A673 (cell line): ENCODE measurements around the gene ARHGAP18. TPM values are rescaled to one million over a fixed set of nuclear protein-coding genes. Genes with fewer than 3 reads are reported as not detected.

Experiments
- BruUV-seq: library from RNA; stranded (reverse); fragments of 400-500 nt; replicated peaks from 2 replicates; lab custom pipeline; 2021; lab: Mats Ljungman, UMichigan
- CTCF ChIA-PET: fragments of 300-600 bp; sonication (Branson Sonifier 250); formaldehyde crosslinking; loops from one replicate; lab custom pipeline; 2022; ENCODE audit warnings: antibody characterized with exemption; lab: Charles Lee
- POLR2A ChIA-PET: fragments of 300-600 bp; sonication (Branson Sonifier 250); formaldehyde crosslinking; loops from one replicate; lab custom pipeline; 2022; ENCODE audit warnings: antibody characterized with exemption; ENCODE audit not compliant: low non-redundant PET; lab: Charles Lee
- DNase-seq: peaks from one replicate; pipeline ENCODE4 v3.0.0-alpha.2; 2015; ENCODE audit warnings: low spot score
- H3K27ac ChIP-seq: fragments of 200-600 bp; sonication (generic); 2 replicates; pipeline ENCODE4 v1.5.1; 2016; ENCODE audit warnings: mixed run types, low read depth, mild to moderate bottlenecking, mixed read lengths, antibody characterized with exemption, low read length; ENCODE audit not compliant: poor library complexity, severe bottlenecking
- H3K27me3 ChIP-seq: fragments of 200-600 bp; sonication (generic); replicated peaks from 2 replicates; pipeline ENCODE4 v1.6.1; 2017; ENCODE audit warnings: mixed run types, low read depth, mild to moderate bottlenecking, mixed read lengths, antibody characterized with exemption, low read length; ENCODE audit not compliant: insufficient read depth, poor library complexity
- H3K36me3 ChIP-seq: fragments of 200-600 bp; sonication (generic); 2 replicates; pipeline ENCODE4 v1.6.1; 2016; ENCODE audit warnings: mixed run types, mild to moderate bottlenecking, mixed read lengths, antibody characterized with exemption, low read length; ENCODE audit not compliant: insufficient read depth, poor library complexity, severe bottlenecking
- H3K4me1 ChIP-seq: fragments of 200-600 bp; sonication (generic); 2 replicates; pipeline ENCODE4 v1.6.1; 2017; ENCODE audit warnings: mixed run types, mild to moderate bottlenecking, mixed read lengths, antibody characterized with exemption, low read length; ENCODE audit not compliant: insufficient read depth, poor library complexity, severe bottlenecking
- H3K4me3 ChIP-seq: fragments of 200-600 bp; sonication (generic); 2 replicates; pipeline ENCODE4 v1.5.1; 2016; ENCODE audit warnings: low read depth, mixed run types, mild to moderate bottlenecking, mixed read lengths, low read length; ENCODE audit not compliant: poor library complexity, severe bottlenecking
- H3K9me3 ChIP-seq: fragments of 200-600 bp; sonication (generic); 2 replicates; pipeline ENCODE4 v1.6.1; 2016; ENCODE audit warnings: mixed run types, low read depth, mild to moderate bottlenecking, mixed read lengths, antibody characterized with exemption, low read length; ENCODE audit not compliant: poor library complexity, severe bottlenecking
- CTCF ChIP-seq: fragments of 300-800, 200-600 bp; sonication (generic); conservative IDR thresholded peaks from 2 replicates; pipeline ENCODE4 v1.5.1; 2017; ENCODE audit warnings: low read depth, mild to moderate bottlenecking, antibody characterized with exemption, low read length, moderate library complexity, mixed read lengths
- EZH2 ChIP-seq: fragments of 200-600 bp; sonication (generic); IDR thresholded peaks from 2 replicates; pipeline ENCODE4 v1.6.1; 2017; ENCODE audit warnings: borderline replicate concordance, low read depth, mild to moderate bottlenecking, mixed read lengths, antibody characterized with exemption, low read length; ENCODE audit not compliant: poor library complexity, severe bottlenecking
- intact Hi-C: fragments of 100-400 bp; cut with micrococcal nuclease; formaldehyde crosslinking; loops from one replicate; pipeline ENCODE4 v1.10.0; 2022; ENCODE audit not compliant: unreplicated experiment
- total RNA-seq: library from RNA; stranded (reverse); gene quantifications from 2 replicates; pipeline ENCODE4 v1.2.3, GENCODE V29; 2021

ARHGAP18 gene
- total RNA-seq, 1 experiment from 2014 or later = 14.2 TPM

GRCh38 chr6:129643968-129644367 is 66.0 kb downstream of the ARHGAP18 start:
- TF ChIP-seq CTCF (no peak), EZH2 (no peak)
- Histone ChIP-seq H3K27ac (no peak overlapping the region), H3K27me3 (no peaks in the 10 kb centered on the region), H3K9me3 (no peaks in the 10 kb centered on the region), H3K36me3 (no peaks in the 10 kb centered on the region), H3K4me3 (no peak overlapping the region), H3K4me1 (peaks cover 41% of the 10 kb centered on the region)
- intact Hi-C loops = no loop called here
- no peak for DNase-seq
- POLR2A ChIA-PET = interaction anchor here (0.6 kb wide), 1 partner anchor 689 kb away, joined by 3 read pairs; no protein-coding TSS in a partner anchor
- no TSS peak for BruUV-seq
- CTCF ChIA-PET = no interaction called here

GRCh38 chr6:129643176-129643575 is 66.8 kb downstream of the ARHGAP18 start:
- no peaks in the 10 kb centered on the region for H3K36me3 ChIP-seq
- no TSS peak for BruUV-seq
- no peak overlapping the region for H3K4me3 ChIP-seq
- no peak overlapping the region for H3K27ac ChIP-seq
- TF ChIP-seq CTCF (no peak), EZH2 (no peak)
- DNase-seq = no peak
- POLR2A ChIA-PET = no interaction called here
- H3K9me3 ChIP-seq = no peaks in the 10 kb centered on the region
- H3K4me1 ChIP-seq = peaks cover 49% of the 10 kb centered on the region
- intact Hi-C loops = no loop called here
- H3K27me3 ChIP-seq = no peaks in the 10 kb centered on the region
- CTCF ChIA-PET = interaction anchor here (0.6 kb wide), 1 partner anchor 110 kb away, joined by 3 read pairs; no protein-coding TSS in a partner anchor

- Histone ChIP-seq H3K4me3 (no peak overlapping the region), H3K36me3 (no peaks in the 10 kb centered on the region), H3K27ac (no peak overlapping the region), H3K27me3 (no peaks in the 10 kb centered on the region), H3K4me1 (peaks cover 56% of the 10 kb centered on the region), H3K9me3 (no peaks in the 10 kb centered on the region)
- TF ChIP-seq CTCF = no peak
- no peak for TF ChIP-seq EZH2
- no TSS peak for BruUV-seq
- no peak for DNase-seq
- CTCF ChIA-PET = no interaction called here
- POLR2A ChIA-PET = no interaction called here
- intact Hi-C loops = no loop called here
Measured at GRCh38 chr6:129642322-129642721, 67.7 kb downstream of the ARHGAP18 start.
